GM12878 (cell line): ENCODE data around the gene MTSS2. TPM values are rescaled to one million over a fixed set of nuclear protein-coding genes. Genes with fewer than 3 reads are reported as not detected.

Experiments
- ATAC-seq: fragments of 200-7000 bp; cut with Tn5 transposase; 3 replicates; pipeline ENCODE4 v1.9.1; 2020; ENCODE audit warnings: mild to moderate bottlenecking, moderate library complexity
- BruUV-seq: library from RNA; stranded (reverse); fragments of 400-500 nt; replicated peaks from 2 replicates; lab custom pipeline; 2021; lab: Mats Ljungman, UMichigan
- CTCF ChIA-PET: fragments of 300-600 bp; sonication (Branson Sonifier 250); formaldehyde crosslinking; extraction: SDS; loops from one replicate; lab custom pipeline; 2021; ENCODE audit warnings: inconsistent platforms; lab: Yijun Ruan, JAX
- POLR2A ChIA-PET: fragments of 350-600 bp; formaldehyde crosslinking; extraction: SDS; loops from one replicate; lab custom pipeline; 2021; ENCODE audit warnings: inconsistent platforms; lab: Charles Lee
- RAD21 ChIA-PET: fragments of 300-600 bp; sonication (Branson Sonifier 250); formaldehyde crosslinking; loops from one replicate; lab custom pipeline; 2023; ENCODE audit warnings: antibody characterized with exemption; ENCODE audit not compliant: unreplicated experiment; lab: Charles Lee
- SMC1A ChIA-PET: fragments of 300-600 bp; sonication (Branson Sonifier 250); formaldehyde crosslinking; loops from one replicate; lab custom pipeline; 2023; ENCODE audit not compliant: unreplicated experiment, uncharacterized antibody; lab: Charles Lee
- DNase-seq: peaks from one replicate; pipeline ENCODE4 v3.0.0-alpha.2; 2011; ENCODE audit warnings: low read depth, low spot score
- FAIRE-seq: peaks from 3 replicates; lab custom pipeline; 2011; peaks lifted over from hg19 to GRCh38; lab: Jason Lieb, UNC
- H2AFZ ChIP-seq: 2 replicates; pipeline ENCODE4 v1.6.0; 2011; ENCODE audit warnings: low read depth, low read length, control low read depth; ENCODE audit not compliant: control insufficient read depth
- H3K27ac ChIP-seq: 2 replicates; pipeline ENCODE4 v1.5.1; 2011; ENCODE audit warnings: control low read depth; ENCODE audit not compliant: control insufficient read depth, insufficient read depth
- H3K27me3 ChIP-seq, 2 experiments: replicated peaks in 1 of 2; 2 replicates each; pipeline versions ENCODE4 v1.6.0 to v1.6.1; 2011; ENCODE audit warnings: low read length in 1 of 2; ENCODE audit not compliant: control insufficient read depth in 2 of 2, insufficient read depth in 2 of 2
- H3K36me3 ChIP-seq, 2 experiments: 2 replicates each; pipeline ENCODE4 v1.5.1; 2011; ENCODE audit warnings: low read length in 1 of 2; ENCODE audit not compliant: control insufficient read depth in 2 of 2, insufficient read depth in 2 of 2
- H3K4me1 ChIP-seq: 2 replicates; pipeline ENCODE4 v1.6.1; 2011; ENCODE audit warnings: mild to moderate bottlenecking, low read length, moderate library complexity, mixed read lengths; ENCODE audit not compliant: control insufficient read depth, insufficient read depth
- H3K4me2 ChIP-seq: 2 replicates; pipeline ENCODE4 v1.6.0; 2011; ENCODE audit warnings: control low read depth; ENCODE audit not compliant: control insufficient read depth, insufficient read depth
- H3K4me3 ChIP-seq: fragments of 200-600 bp; sonication (generic); 2 replicates; pipeline ENCODE4 v1.5.1; 2016
- H3K79me2 ChIP-seq: 2 replicates; pipeline ENCODE4 v1.6.0; 2011; ENCODE audit warnings: low read length; ENCODE audit not compliant: control insufficient read depth, insufficient read depth
- H3K9ac ChIP-seq: 2 replicates; pipeline ENCODE4 v1.8.0; 2011; ENCODE audit warnings: low read length, control low read depth, mixed read lengths; ENCODE audit not compliant: control insufficient read depth, insufficient read depth
- H3K9me3 ChIP-seq: replicated peaks from 3 replicates; pipeline ENCODE4 v1.5.1; 2011; ENCODE audit warnings: mild to moderate bottlenecking, low read length; ENCODE audit not compliant: control insufficient read depth, insufficient read depth
- H4K20me1 ChIP-seq: 2 replicates; pipeline ENCODE4 v1.6.0; 2011; ENCODE audit not compliant: control insufficient read depth, insufficient read depth
- ASH2L ChIP-seq: fragments of 300-600, 200-600 bp; sonication (generic); IDR thresholded peaks from 2 replicates; pipeline ENCODE4 v1.6.1; 2017; ENCODE audit warnings: low read depth, mild to moderate bottlenecking, borderline replicate concordance
- CBFB ChIP-seq: IDR thresholded peaks from 2 replicates; pipeline ENCODE4 v1.6.1; 2016; ENCODE audit warnings: antibody characterized with exemption, low read depth
- CUX1 ChIP-seq: IDR thresholded peaks from 2 replicates; pipeline ENCODE4 v1.6.1; 2012; ENCODE audit warnings: improper control_type of control experiment, low read depth, low read length; ENCODE audit not compliant: insufficient replicate concordance
- ETV6 ChIP-seq, 2 experiments: fragments of 450-650 bp in 1 of 2; IDR thresholded peaks in 1 of 2; conservative IDR thresholded peaks in 1 of 2; 2 replicates each; pipeline ENCODE4 v1.6.1; 2014; ENCODE audit warnings: antibody characterized with exemption in 1 of 2, borderline replicate concordance in 1 of 2, low read depth in 1 of 2, mild to moderate bottlenecking in 1 of 2, moderate library complexity in 1 of 2
- FOXK2 ChIP-seq: fragments of 450-650 bp; IDR thresholded peaks from 2 replicates; pipeline ENCODE4 v1.6.1; 2017; ENCODE audit warnings: mild to moderate bottlenecking, moderate library complexity
- HCFC1 ChIP-seq: fragments of 150-350 bp; IDR thresholded peaks from 2 replicates; pipeline ENCODE4 v1.6.1; 2014; ENCODE audit warnings: low read length
- JUNB ChIP-seq: IDR thresholded peaks from 2 replicates; pipeline ENCODE4 v1.6.1; 2016; ENCODE audit warnings: antibody characterized with exemption, mild to moderate bottlenecking
- NFXL1 ChIP-seq: fragments of 450-650 bp; IDR thresholded peaks from 2 replicates; pipeline ENCODE4 v1.6.1; 2017; ENCODE audit warnings: antibody characterized with exemption, mild to moderate bottlenecking, borderline replicate concordance
- NR2C2 ChIP-seq: IDR thresholded peaks from 2 replicates; pipeline ENCODE4 v1.6.1; 2011; ENCODE audit warnings: borderline replicate concordance, low read depth; ENCODE audit not compliant: control insufficient read depth, insufficient read length
- RAD21 ChIP-seq: IDR thresholded peaks from 2 replicates; pipeline ENCODE4 v1.6.1; 2011; ENCODE audit warnings: mild to moderate bottlenecking, low read depth, low read length, moderate library complexity; ENCODE audit not compliant: insufficient read depth
- SMAD5 ChIP-seq: IDR thresholded peaks from 2 replicates; pipeline ENCODE4 v1.6.1; 2016; ENCODE audit warnings: antibody characterized with exemption, low read depth
- ZNF207 ChIP-seq: fragments of 450-650 bp; IDR thresholded peaks from 2 replicates; pipeline ENCODE4 v1.6.1; 2014; ENCODE audit warnings: antibody characterized with exemption, mild to moderate bottlenecking, borderline replicate concordance
- WGBS: methylation state at CpG from one replicate; pipeline ENCODE4 v1.1.6; 2016; ENCODE audit warnings: low lambda C conversion rate; ENCODE audit not compliant: insufficient replicate concordance, insufficient coverage; ENCODE audit errors: missing lambda C conversion rate; 5-methylcytosine and 5-hydroxymethylcytosine counted together
- in situ Hi-C: fragments of 300-500 bp; cut with MboI; formaldehyde crosslinking; loops from 9 replicates; pipeline ENCODE4 v1.14.3; 2018; ENCODE audit warnings: mixed read lengths
- intact Hi-C: fragments of 100-400 bp; cut with micrococcal nuclease; formaldehyde crosslinking; loops from one replicate; pipeline ENCODE4 v1.14.2; 2022; ENCODE audit not compliant: unreplicated experiment
- polyA plus RNA-seq, 11 experiments: library from polyadenylated mRNA; depleted of rRNA in 4 of 11; unstranded in 6 of 11; stranded (reverse) in 5 of 11; fragments of >200 nt; fragmentation: Nextera tagmentation in 4 of 11; fragmentation: Illumina TruSeq in 1 of 11; extraction: Ambion mirVana in 4 of 11; extraction: Trizol in 1 of 11; gene quantifications; 1 replicate in 1 of 11; 2 replicates in 10 of 11; pipeline versions ENCODE4 v1.2.1 to v1.2.3, GENCODE V29; 2011 to 2016; ENCODE audit warnings: inconsistent platforms in 2 of 11, missing spikeins in 2 of 11, low read depth in 1 of 11
- total RNA-seq, 4 experiments: library from RNA; depleted of rRNA in 3 of 4; stranded (reverse); fragments of >200 nt in 3 of 4; fragmentation: Illumina TruSeq in 1 of 4; extraction: Trizol in 1 of 4; gene quantifications; 2 replicates each; pipeline versions ENCODE4 v1.2.1 to v1.2.3, GENCODE V29; 2013 to 2021
- TF ChIP-seq, protein P1 (sequence below): fragments of 450-650 bp; IDR thresholded peaks from 2 replicates; pipeline ENCODE4 v1.6.1; 2017; ENCODE audit warnings: mild to moderate bottlenecking, moderate library complexity

The MTSS2 gene
- total and polyA plus RNA-seq, 10 of the 15 experiments (the other 5 are each of a cell fraction or from before 2014, with no cell fraction given), result under 0.01 to 0.51 (median 0.14) TPM; not detected in 4

GRCh38 chr16:70684146-70685060 lies 1.4 kb downstream of the MTSS2 start:
- CTCF ChIA-PET, result no interaction called here
- TF ChIP-seq FOXK2, result no peak
- TF ChIP-seq CBFB, result no peak
- TF ChIP-seq SMAD5, result no peak
- TF ChIP-seq ZNF207, result no peak
- no peak for TF ChIP-seq ASH2L
- TF ChIP-seq ETV6 (conservative IDR thresholded peaks at IDR 0.05 in 1 of 2, IDR thresholded peaks at IDR 0.05 in 1 of 2; ENCODE audit: borderline replicate concordance in 1 of 2, low read depth in 1 of 2), result no peak
- no peak for TF ChIP-seq NFXL1
- TF ChIP-seq, protein P1, sequence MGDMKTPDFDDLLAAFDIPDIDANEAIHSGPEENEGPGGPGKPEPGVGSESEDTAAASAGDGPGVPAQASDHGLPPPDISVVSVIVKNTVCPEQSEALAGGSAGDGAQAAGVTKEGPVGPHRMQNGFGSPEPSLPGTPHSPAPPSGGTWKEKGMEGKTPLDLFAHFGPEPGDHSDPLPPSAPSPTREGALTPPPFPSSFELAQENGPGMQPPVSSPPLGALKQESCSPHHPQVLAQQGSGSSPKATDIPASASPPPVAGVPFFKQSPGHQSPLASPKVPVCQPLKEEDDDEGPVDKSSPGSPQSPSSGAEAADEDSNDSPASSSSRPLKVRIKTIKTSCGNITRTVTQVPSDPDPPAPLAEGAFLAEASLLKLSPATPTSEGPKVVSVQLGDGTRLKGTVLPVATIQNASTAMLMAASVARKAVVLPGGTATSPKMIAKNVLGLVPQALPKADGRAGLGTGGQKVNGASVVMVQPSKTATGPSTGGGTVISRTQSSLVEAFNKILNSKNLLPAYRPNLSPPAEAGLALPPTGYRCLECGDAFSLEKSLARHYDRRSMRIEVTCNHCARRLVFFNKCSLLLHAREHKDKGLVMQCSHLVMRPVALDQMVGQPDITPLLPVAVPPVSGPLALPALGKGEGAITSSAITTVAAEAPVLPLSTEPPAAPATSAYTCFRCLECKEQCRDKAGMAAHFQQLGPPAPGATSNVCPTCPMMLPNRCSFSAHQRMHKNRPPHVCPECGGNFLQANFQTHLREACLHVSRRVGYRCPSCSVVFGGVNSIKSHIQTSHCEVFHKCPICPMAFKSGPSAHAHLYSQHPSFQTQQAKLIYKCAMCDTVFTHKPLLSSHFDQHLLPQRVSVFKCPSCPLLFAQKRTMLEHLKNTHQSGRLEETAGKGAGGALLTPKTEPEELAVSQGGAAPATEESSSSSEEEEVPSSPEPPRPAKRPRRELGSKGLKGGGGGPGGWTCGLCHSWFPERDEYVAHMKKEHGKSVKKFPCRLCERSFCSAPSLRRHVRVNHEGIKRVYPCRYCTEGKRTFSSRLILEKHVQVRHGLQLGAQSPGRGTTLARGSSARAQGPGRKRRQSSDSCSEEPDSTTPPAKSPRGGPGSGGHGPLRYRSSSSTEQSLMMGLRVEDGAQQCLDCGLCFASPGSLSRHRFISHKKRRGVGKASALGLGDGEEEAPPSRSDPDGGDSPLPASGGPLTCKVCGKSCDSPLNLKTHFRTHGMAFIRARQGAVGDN, result no peak
- TF ChIP-seq NR2C2, result no peak
- TF ChIP-seq HCFC1, result no peak
- TF ChIP-seq CUX1, result no peak
- TF ChIP-seq JUNB, result no peak
- no peak for TF ChIP-seq RAD21

More at GRCh38 chr16:70684146-70685060, 1.4 kb downstream of the MTSS2 start:
- no TSS peak for BruUV-seq
- no peaks in the 10 kb centered on the region for H3K36me3 ChIP-seq
- ChIA-PET POLR2A (no interaction called here), SMC1A (no interaction called here), RAD21 (no interaction called here)
- intact Hi-C loops (no loop called here), in situ Hi-C loops (no loop called here)
- no peak overlapping the region for H3K9ac ChIP-seq
- no peak overlapping the region for H3K27ac ChIP-seq
- DNase-seq (no peak), ATAC-seq (no peak), FAIRE-seq (no peak)
- H3K4me3 ChIP-seq, result no peak overlapping the region
- no peaks in the 10 kb centered on the region for H3K9me3 ChIP-seq
- no peak overlapping the region for H3K4me2 ChIP-seq
- H3K27me3 ChIP-seq, result no peaks in the 10 kb centered on the region
- H2AFZ ChIP-seq, result no peak overlapping the region
- 56% methylated on average over 14 of the region's 14 CpGs for WGBS
- no peaks in the 10 kb centered on the region for H3K4me1 ChIP-seq
- H4K20me1 ChIP-seq, result no peaks in the 10 kb centered on the region
- H3K79me2 ChIP-seq, result no peaks in the 10 kb centered on the region
